Measurements from ENCODE around the gene DNAJC5. TPM values are rescaled to one million over a fixed set of nuclear protein-coding genes. Genes with fewer than 3 reads are reported as not detected.

Gene DNAJC5
- total and polyA plus RNA-seq, 7 donors, result 13.1 to 33.6 (median 20.9) TPM

- no peak for ATAC-seq
- no peak for TF ChIP-seq CTCF (IDR thresholded peaks at IDR 0.05)
- no peak for DNase-seq
- no peaks in the 10 kb centered on the region for H3K36me3 ChIP-seq (ENCODE audit: insufficient read depth in 1 of 2, low read depth in 1 of 2)
- peaks cover 15% of the 10 kb centered on the region for H3K4me1 ChIP-seq
- H3K4me3 ChIP-seq, result no peak overlapping the region
- intact Hi-C loops (cut with DNase I), result no loop called here
- 81 to 92% (median 82%) methylated on average over 18 of the region's 18 CpGs for WGBS, 3 donors
- no peak overlapping the region for H3K27ac ChIP-seq
- peaks cover 0 to 3% (median 0%) of the 10 kb centered on the region in 3 donors for H3K27me3 ChIP-seq (ENCODE audit: insufficient read depth in 3 of 3, low read length in 2 of 3)
- no peaks in the 10 kb centered on the region for H3K9me3 ChIP-seq
These were observed 82.2 kb downstream of the DNAJC5 start for GRCh38 chr20:63976980-63977738.

GRCh38 chr20:63977739-63978276 lies 82.9 kb downstream of the DNAJC5 start:
- intact Hi-C loops (cut with DNase I), result no loop called here
- H3K9me3 ChIP-seq, result no peaks in the 10 kb centered on the region
- no peak for DNase-seq
- H3K4me3 ChIP-seq, result no peak overlapping the region
- WGBS, 3 donors, result 67 to 77% (median 67%) methylated on average over 16 of the region's 16 CpGs
- TF ChIP-seq CTCF (IDR thresholded peaks at IDR 0.05), result no peak
- peaks cover 19% of the 10 kb centered on the region for H3K4me1 ChIP-seq
- peaks cover 0 to under 1% of the 10 kb centered on the region in 2 donors for H3K36me3 ChIP-seq (ENCODE audit: insufficient read depth in 1 of 2, low read depth in 1 of 2)
- ATAC-seq, result no peak
- no peak overlapping the region for H3K27ac ChIP-seq
- H3K27me3 ChIP-seq (ENCODE audit: insufficient read depth in 3 of 3, low read length in 2 of 3), result peaks cover 0 to 3% (median 0%) of the 10 kb centered on the region in 3 donors

GRCh38 chr20:63978319-63979228 lies 83.6 kb downstream of the DNAJC5 start:
- TF ChIP-seq CTCF (IDR thresholded peaks at IDR 0.05), result no peak
- peaks cover 0 to 3% (median 0%) of the 10 kb centered on the region in 3 donors for H3K27me3 ChIP-seq (ENCODE audit: insufficient read depth in 3 of 3, low read length in 2 of 3)
- ATAC-seq (peak; percentile 25 to 65 (median 42)), DNase-seq (peak; percentile 73 to 79)
- peak overlapping the region; percentile 44 for H3K27ac ChIP-seq
- no peaks in the 10 kb centered on the region for H3K9me3 ChIP-seq
- H3K4me1 ChIP-seq, result peaks cover 20% of the 10 kb centered on the region
- WGBS, 3 donors, result 11 to 20% (median 15%) methylated on average over 30 to 52 of the region's 52 CpGs
- H3K36me3 ChIP-seq (ENCODE audit: insufficient read depth in 1 of 2, low read depth in 1 of 2), result peaks cover 2 to 8% of the 10 kb centered on the region in 2 donors
- peak overlapping the region; percentile 62 for H3K4me3 ChIP-seq
- intact Hi-C loops (cut with DNase I), result no loop called here

GRCh38 chr20:63979229-63979556 lies 84.3 kb downstream of the DNAJC5 start:
- Histone ChIP-seq H3K9me3 (no peaks in the 10 kb centered on the region), H3K36me3 (ENCODE audit: insufficient read depth in 1 of 2, low read depth in 1 of 2) (peaks cover 2 to 14% of the 10 kb centered on the region in 2 donors), H3K4me3 (peak overlapping the region; percentile 62), H3K4me1 (peaks cover 18% of the 10 kb centered on the region), H3K27ac (peak overlapping the region; percentile 44), H3K27me3 (ENCODE audit: insufficient read depth in 3 of 3, low read length in 2 of 3) (peaks cover 0 to 3% (median 0%) of the 10 kb centered on the region in 3 donors)
- WGBS, 3 donors, result 0 to 1% (median 1%) methylated on average over 21 to 47 of the region's 47 CpGs
- TF ChIP-seq CTCF (IDR thresholded peaks at IDR 0.05), result no peak
- no peak for ATAC-seq
- intact Hi-C loops (cut with DNase I), result no loop called here
- no peak for DNase-seq

Measured in psoas muscle (tissue), 8 donors.